ELF-1 (cell line): ENCODE measurements around the gene RNF25.

Source experiments
- DNase-seq: peaks from one replicate; pipeline ENCODE4 v3.0.0-alpha.2; 2016; ENCODE audit warnings: low read depth, low spot score

RNF25 gene, protein sequence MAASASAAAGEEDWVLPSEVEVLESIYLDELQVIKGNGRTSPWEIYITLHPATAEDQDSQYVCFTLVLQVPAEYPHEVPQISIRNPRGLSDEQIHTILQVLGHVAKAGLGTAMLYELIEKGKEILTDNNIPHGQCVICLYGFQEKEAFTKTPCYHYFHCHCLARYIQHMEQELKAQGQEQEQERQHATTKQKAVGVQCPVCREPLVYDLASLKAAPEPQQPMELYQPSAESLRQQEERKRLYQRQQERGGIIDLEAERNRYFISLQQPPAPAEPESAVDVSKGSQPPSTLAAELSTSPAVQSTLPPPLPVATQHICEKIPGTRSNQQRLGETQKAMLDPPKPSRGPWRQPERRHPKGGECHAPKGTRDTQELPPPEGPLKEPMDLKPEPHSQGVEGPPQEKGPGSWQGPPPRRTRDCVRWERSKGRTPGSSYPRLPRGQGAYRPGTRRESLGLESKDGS

DNA sequence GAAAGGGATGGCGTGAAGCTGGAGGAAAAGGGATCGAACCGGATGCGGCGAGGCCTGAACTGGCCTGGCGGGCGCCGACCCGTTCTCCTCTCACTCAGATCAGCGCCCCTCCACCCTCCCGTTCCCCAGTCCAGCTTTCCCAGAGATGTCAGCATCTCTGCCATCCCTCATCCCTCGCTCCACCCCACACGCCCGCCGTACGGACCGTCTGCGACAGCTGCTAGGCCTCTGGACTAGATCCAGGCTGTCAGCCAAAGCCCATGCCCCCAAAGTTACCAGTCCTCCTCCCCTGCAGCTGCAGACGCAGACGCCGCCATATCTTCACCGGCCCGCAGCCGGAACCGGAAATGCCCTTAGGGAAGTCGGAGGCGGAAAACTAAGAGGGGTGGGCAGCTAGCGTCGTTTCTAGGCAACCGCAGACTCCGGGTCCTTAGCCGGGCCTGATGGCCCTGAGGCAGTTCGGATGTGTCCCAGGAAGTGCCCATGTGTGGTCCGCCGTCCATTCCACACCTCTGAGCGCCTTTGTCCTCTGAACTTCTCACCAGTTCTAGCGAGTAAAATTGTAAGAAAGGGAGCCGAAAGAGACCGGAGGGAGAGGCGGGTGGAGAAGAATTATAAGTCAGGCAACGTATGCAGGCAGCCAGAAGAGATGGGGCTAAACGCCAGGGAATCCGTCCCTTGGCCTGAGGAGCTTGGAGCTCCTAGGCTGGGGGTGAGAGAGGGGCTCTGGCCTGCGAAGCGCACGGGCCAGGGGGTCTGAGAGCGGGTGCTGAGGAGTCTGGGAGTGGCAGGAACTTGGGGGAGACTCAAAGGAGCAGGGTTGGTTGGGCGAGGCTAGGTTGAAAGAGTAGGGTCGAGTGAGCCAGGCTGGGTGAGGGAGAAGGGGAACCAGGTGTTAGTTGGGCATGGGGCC lies at the start of gene RNF25, which contains the start of gene STK36:
Gene RNF25 (minus strand): TSS at position 349 of the 913 bp plus-strand sequence. CDS start 32 bp downstream, at position 317.
Gene STK36 (plus strand): TSS at position 433 of the 913 bp plus-strand sequence. CDS start 744 bp downstream, outside the sequence.
- DNase-seq = peak; percentile 95

DNA sequence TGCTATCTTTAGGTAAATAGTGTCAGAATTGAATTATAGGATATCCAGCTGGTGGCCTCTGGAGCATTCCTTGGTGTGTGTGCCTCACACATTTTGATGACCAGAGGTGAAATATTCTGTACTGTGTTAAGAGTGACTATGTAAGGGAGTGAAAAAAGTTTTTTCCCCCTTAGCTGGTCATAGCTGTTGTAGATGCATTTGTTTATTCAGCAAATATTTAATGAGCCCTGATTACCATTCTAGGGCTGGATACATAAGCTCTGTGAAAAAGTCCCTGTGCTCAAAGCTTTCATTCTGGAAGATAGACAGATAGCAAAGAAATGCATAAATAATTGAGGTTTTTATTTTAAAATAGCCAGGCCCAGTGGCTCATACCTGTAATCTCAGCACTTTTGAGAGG lies 49.7 kb upstream of the RNF25 start:
- DNase-seq = no peak

DNA sequence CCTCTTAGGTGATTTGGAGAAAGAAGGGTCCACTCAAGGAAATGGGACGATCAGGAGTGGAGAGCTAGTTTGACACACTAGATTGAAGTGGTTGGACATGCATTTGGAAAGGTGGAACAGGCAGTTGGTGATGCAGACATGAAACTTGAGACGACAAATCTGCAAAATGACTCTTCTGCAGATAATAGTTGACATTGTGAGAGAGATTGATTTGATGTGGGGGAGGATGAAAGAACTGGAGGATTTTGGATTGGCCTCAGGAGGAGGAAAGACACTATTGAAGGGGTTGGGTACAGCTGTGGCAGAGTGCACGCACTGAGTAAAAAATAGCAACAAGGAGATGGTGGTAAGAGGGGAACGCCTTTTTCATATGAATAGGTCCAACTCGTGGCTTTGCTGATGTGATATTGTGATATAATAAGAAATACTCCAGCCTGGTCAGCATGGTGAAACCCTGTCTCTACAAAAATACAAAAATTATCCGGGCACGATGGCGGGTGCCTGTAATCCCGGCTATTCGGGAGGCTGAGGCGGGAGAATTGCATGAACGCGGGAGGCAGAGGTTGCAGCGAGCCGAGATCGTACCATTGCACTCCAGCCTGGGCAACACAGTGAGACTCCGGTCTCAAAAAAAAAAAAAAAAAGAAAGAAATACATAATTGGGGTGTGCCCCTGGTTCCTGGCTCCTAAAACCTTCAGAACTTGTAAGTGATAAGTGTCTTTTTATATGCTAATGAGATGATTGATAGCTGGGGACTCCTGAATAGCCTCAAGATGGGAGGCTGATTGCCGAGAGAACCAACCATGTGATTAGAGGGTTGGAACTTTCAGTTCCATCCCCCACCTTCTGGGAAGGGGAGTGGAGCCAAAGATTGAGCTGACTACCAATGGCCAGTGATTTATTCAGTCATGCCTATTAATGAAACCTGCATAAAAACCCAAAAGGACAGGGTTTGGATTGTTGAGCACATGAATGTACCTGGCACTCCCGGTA lies 48.5 kb upstream of the RNF25 start:
- peak; percentile 50 for DNase-seq

DNA sequence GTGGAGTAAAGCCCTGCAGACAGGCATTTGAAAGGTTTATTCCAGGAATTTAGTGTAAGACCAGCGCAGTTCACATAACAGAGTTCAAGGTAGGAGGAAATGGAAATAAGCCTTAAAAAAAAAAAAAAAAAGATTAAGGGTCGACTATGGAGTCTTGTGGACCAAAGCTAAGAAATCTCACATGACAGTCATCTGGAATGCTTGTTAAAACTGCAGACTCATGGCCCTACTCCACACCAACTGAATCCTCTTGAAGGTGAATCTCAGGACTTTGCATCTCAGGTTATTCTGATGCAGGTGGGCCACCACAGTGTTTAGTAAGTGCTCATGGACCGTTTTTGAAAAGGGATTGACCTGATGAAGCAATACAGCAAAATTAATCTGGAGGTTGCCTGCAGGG lies 47.7 kb upstream of the RNF25 start:
- DNase-seq = no peak

DNA sequence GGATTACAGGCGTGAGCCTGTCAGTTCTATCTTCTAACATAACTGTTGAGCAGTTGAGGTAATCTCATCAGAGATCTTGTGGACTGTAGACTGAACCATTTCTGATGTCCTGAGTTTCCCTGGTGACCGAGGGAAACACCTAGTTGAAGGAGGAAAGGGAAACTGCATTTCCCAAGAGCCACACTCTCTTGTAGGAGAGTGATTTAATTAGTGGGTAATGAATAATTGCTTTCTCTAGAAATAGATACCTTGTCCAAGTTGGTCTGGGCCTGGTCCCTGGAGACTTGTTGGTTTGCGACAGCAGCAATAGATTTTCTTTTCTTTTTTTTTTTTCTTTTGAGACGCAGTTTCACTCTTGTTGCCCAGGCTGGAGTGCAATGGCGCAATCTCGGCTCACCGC lies 46.3 kb upstream of the RNF25 start:
- no peak for DNase-seq

DNA sequence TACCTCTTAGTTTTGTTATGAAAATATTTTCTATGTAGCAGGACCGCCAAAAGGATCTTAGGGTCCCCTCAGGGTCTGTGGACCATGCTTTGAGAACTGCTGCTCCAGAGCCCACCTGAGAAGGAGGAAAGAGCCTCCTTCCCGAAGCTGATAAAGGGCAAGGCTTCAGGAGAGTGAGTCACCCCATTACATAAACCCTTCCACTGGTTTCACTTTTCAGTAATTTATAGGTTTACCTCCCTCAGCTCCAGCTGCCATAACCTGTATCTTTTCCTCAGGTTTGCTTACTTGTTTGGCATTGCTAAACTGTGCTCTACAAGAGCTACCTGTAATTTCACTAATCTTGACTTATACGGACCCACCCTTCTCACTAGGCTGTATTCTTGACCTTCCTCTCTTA lies 45.5 kb upstream of the RNF25 start:
- DNase-seq = no peak

DNA sequence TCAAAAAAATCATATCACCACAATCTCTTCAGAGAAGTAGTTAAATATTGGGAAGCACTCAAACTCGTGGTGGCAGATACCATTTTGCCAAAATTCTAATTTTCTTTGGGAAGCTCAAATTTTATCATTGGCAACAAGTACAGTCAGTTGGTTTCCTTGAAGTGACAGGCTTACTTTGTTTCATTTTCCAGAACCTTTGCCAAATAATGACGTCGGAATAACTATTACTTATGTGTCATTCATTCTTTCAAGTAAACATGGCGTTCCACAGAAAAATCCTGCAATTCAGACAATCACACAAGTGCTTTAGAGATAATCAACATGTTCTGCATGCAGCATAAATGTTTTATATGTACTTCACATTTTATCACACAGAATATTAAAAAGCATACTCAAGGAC lies 44.3 kb upstream of the RNF25 start:
- no peak for DNase-seq

DNA sequence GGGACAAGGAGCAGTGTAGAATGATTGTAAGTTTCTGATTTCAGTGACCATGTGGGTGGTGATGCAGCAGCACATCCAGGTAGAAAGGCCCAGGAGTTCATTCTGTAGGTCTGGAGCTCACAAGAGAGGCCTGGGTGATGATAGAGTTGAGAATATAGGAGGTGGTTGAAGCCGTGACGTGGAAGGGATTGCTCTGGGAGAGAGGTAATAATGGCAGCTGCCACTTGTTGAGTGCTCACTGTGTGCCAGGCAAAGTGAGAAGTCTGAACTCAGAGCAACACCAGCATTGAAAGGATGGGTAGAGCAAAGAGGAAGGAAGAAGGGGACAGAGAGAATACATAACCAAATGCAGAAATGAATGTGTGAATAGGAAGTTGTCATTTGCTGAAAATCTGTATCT lies 42.1 kb upstream of the RNF25 start:
- no peak for DNase-seq

DNA sequence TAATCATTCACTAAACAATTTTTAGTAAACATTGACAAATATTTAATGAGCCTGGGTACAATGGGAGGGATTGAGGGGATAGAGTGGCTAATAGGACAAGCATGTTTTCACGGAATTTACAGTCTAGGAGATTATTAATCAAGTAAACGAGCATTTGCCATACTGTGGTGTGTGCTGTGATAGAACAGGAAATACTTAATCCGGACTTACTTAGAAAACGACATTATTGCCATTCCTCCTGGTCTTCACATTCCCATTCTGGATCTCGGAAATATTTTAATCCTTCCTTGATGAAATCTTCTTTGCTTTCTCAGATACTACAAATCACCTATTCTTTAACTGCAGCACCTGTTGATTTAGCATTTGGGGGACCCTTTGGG lies 39.7 kb upstream of the RNF25 start:
- no peak for DNase-seq

DNA sequence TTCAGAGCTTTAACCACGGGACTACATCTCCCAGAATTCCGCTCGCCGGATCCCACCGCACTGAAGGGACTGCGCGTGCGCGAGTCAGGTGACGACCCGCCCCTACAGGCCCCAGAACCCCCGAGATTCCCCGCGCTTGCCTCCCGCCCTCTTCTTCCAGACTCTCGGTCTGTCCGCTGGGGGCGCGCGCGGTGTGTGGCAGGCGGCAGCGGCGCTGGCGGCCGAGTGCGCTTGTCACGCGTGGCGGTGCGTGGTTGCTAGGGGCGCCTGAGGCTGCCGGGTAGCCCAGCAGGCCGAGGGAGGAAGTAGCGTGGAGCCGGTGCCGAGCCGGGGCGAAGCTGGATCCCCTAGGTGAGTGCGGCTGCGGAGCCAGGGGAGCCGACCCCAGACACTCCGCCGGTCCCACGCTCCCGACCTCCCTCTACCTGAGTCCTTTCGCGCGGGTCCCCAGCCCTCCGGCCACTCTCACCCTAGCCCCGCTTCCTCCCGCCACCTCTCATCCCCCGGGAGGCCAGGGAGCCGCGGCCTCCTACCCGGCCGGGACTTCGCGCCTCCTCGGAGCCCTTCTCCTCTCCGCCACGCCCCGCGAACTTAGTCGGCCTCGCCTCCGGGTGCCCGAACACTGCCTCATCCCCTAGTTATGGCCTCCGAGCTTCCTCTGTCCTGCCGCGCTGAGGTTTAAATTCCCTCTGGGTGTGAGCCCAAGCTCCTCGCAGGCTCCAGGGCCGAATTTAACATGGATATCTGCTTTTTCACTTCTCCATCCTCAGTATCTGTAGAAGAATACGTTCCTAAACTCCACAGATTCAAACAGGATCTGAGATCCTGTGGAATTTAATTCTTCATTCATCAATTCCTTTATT lies 39.1 kb upstream of the RNF25 start, which contains the start of gene TTLL4:
Gene TTLL4 (plus strand): TSS at position 149 of the 863 bp plus-strand sequence. CDS start 26,842 bp downstream, outside the sequence.
- DNase-seq = peak; percentile 95

DNA sequence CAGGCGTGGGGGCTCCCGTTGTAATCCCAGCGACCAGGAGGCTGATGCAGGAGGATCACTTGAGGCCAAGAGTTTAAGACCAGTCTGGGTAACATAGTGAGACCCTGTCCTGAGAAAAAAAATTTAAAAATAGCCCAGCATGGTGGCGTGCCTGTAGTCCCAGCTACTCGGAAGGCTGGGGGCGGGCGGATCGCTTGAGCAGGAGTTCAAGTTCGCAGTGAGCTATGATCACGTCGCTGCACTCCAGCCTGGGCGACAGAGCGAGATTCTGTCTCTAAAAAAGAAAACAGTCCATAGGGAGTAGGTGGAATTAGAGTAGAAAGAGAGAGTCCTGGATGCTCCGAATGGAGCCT lies 38.5 kb upstream of the RNF25 start:
- DNase-seq = no peak

DNA sequence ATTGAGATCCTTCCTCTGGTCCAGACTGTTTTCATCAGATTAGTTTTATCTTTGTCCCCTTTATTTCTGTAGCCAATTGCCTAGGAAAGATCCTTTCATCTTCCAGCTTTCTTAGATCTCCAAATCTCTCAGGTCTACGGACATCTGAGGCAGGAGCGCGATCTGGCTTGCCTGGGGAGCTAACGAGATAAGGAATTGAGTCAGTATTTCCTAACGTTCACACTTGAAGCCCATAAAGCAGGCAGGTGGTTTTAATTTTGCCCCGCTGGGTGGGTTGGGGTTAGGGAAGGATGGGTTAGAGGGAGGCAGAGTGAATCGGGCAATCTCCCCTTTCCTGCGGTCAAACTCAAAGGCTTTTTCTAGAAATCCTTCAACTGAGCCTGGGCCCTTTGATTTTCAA lies 38.1 kb upstream of the RNF25 start:
- DNase-seq = no peak

DNA sequence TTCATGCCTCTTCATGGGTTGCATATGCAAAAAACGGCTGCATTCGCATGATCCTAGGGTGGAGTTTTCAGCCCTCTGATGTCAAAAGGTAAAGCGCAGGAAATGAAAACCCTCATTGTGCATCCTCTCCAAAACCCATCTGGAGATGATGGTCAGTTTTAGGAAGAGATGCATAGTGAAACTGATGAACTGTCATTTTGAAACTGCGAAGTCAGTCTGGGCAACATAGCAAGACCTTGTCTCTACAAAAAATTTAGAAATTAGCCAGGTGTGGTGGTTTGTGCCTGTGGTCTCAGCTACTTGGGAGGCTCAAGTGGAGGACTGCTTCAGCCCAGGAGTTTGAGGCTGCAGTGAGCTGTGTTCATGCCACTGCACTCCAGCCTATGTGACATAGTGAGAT lies 36.3 kb upstream of the RNF25 start:
- no peak for DNase-seq

DNA sequence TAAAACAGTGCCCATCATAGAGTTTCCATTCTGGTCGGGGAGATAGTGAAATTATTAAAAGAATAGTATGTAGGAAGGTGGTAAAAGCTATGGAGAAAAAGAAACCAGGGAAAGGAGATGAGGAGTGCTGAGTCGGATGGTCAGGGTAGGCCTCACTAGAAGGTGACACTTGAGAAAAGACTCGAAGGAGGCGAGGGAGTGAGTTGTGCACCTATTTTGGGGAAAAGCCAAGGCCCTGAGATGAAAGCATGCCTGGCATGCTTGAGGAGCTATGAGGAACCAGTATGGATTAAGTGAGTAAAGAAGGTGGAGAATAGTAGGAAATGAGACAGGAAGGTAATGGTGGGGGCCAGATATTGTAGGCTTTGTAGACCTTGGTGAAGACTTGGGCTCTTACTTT lies 31.5 kb upstream of the RNF25 start:
- no peak for DNase-seq

DNA sequence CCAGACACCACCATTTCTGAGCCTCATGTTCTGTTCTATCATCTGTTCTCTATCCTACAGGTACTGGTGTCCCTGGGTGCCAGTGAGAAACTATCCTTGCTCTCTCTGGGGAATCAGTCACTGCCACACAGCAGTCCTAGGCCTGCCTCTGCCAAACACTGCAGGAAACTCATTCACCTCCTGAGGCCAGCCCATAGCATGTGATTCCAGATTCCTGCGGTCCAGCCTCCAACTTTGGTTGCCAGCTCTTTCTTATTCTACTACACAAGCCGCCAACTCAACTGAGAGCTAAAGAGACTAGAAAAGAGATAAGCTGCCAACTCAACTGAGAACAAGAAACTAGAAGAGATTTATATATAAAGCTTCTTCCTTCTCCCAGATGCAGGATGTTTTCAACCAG lies 30.0 kb upstream of the RNF25 start:
- no peak for DNase-seq

DNA sequence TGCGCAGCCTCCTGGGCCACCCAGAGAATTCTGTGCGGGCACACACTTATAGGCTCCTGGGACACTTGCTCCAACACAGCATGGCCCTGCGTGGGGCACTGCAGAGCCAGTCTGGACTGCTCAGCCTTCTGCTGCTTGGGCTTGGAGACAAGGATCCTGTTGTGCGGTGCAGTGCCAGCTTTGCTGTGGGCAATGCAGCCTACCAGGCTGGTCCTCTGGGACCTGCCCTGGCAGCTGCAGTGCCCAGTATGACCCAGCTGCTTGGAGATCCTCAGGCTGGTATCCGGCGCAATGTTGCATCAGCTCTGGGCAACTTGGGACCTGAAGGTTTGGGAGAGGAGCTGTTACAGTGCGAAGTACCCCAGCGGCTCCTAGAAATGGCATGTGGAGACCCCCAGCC lies 27.1 kb upstream of the RNF25 start:
- no peak for DNase-seq

DNA sequence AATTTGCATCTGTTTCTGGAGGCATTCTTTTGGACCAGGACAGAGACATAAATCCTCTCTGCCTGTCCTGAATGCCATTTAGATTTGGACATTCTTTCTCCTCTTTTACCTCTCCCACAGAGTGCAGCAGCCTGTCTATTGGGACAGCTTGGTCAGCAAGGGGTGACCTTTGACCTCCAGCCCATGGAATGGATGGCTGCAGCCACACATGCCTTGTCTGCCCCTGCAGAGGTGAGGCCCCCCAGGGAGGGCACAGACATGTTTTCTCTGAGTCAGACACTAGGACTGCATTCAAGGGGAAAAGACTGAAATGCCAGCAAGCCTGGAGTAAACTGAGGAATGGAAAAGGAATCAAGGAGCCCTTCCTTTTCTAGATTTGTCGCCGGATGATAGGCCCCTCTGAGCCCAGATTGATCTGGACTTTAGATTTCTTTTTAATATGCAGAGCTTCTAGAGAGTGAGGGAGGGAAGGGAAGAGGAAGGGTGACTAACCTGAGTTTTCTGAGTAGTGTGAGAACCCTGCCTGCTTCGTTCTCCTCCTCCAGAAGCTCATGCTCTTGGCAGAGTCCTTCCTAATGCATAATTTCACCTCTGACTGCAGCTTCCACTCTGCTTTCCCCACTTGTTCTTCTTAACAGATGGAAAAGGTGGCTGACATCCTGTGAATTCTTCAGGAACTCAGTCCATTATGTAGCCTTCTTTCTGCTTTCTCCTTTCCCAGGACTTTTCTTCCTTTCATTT lies 22.8 kb upstream of the RNF25 start:
- DNase-seq = peak; percentile 58

DNA sequence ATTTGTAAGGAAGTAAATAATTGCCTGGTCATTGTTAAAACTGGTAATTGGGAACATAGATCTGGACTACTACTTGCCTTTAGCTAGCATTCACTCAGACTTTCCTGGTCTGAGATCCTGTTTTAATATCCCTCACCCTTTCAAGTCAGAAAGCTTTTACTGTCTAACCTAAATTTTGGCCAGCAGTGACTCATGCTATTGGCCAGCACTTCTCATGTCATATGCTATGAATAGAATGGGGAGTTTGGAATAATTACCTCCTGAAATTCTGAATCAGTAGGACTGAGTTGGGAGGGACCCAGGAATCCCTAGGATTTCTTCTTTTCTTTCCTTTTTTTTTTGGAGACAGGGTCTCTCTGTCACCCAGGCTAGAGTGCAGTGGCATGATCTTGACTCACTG lies 19.4 kb upstream of the RNF25 start:
- DNase-seq = no peak

DNA sequence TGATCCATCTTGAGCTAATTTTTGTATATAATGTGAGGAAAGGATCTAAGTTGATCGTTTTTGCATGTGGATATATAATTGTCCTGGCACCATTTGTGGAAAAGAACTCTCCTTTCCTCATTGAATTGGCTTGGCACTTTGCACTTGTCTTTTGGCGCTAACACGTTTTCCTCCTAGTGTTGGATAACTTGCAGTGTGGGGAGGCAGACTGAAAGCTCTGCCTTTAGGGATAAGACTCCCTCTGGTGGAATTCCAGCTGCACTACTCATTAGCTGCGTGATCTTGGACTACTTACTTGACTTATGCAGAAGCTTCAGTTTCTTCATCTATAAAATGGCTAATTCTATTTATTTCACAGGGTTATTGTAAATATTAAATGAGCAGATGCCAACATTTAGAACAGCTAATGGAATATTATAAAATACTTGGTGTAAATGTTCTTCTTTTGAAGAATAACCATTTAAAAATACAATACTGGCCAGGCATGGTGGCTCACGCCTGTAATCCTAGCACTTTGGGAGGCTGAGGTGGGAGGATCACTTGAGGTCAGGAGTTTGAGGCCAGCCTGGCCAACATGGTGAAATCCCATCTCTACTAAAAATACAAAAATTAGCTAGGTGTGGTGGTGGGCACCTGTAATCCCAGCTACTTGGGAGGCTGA lies 15.7 kb upstream of the RNF25 start:
- peak; percentile 67 for DNase-seq
